GM18873 (cell line): ENCODE measurements around the gene FIS1.
A peak's percentile ranks its signal among the peaks of the same experiment; 100 is the strongest.
"Not testable (repeated sequence)": the region's sequence is repeated elsewhere in the genome, so short reads cannot be mapped to it uniquely, and the experiment has no call there.

Experiments used
- ATAC-seq: cut with Tn5 transposase; IDR thresholded peaks from one replicate; pipeline ENCODE4 v1.9.1; 2021; ENCODE audit warnings: mild to moderate bottlenecking, moderate library complexity, moderate number of reproducible peaks; ENCODE audit not compliant: unreplicated experiment, low FRiP score

Gene FIS1

GRCh38 chr7:101264102-101264706 is 19.3 kb upstream of the FIS1 start:
- not testable (repeated sequence) for ATAC-seq

GRCh38 chr7:101258243-101258731 is 13.4 kb upstream of the FIS1 start:
- no peak for ATAC-seq

- no peak for ATAC-seq
Measured at GRCh38 chr7:101255796-101256195, 10.9 kb upstream of the FIS1 start.

GRCh38 chr7:101253199-101253598 is 8.3 kb upstream of the FIS1 start:
- ATAC-seq: not testable (repeated sequence)

GRCh38 chr7:101251871-101252659 is 7.2 kb upstream of the FIS1 start:
- peak; percentile 90 for ATAC-seq

- ATAC-seq: no peak
Measured at GRCh38 chr7:101250324-101250723, 5.4 kb upstream of the FIS1 start.

- ATAC-seq: no peak
Measured at GRCh38 chr7:101248276-101248675, 3.4 kb upstream of the FIS1 start.

GRCh38 chr7:101245147-101245668 is 327 bp upstream of the FIS1 start:
- ATAC-seq: no peak

GRCh38 chr7:101243646-101244374 is 1.1 kb downstream of the FIS1 start:
- no peak for ATAC-seq

GRCh38 chr7:101241443-101242349 is 3.2 kb downstream of the FIS1 start:
- ATAC-seq: no peak

GRCh38 chr7:101241015-101241363 is 3.9 kb downstream of the FIS1 start:
- no peak for ATAC-seq

- ATAC-seq: no peak
Measured at GRCh38 chr7:101240226-101241014, 4.5 kb downstream of the FIS1 start.

- ATAC-seq: no peak
Measured at GRCh38 chr7:101239951-101240220, 5.0 kb downstream of the FIS1 start.

- ATAC-seq: no peak
Measured at GRCh38 chr7:101239191-101239950, 5.5 kb downstream of the FIS1 start.

- ATAC-seq: no peak
Measured at GRCh38 chr7:101238226-101239182, 6.4 kb downstream of the FIS1 start.

- ATAC-seq: no peak
Measured at GRCh38 chr7:101237206-101238067, 7.4 kb downstream of the FIS1 start, which contains the start of gene CLDN15. Gene CLDN15, minus strand, starts transcription at chr7:101237802. Its CDS starts 221 bp downstream, at chr7:101237581.
